K562 (cell line): ENCODE measurements around the gene SLC22A1.

Experiments
- CTCF ChIP-seq, 3 experiments: IDR thresholded peaks in 2 of 3; conservative IDR thresholded peaks in 1 of 3; 2 replicates each; pipeline ENCODE4 v1.5.1; 2011 to 2012; ENCODE audit warnings: low read length in 3 of 3, mild to moderate bottlenecking in 3 of 3, control low read depth in 2 of 3, improper control_type of control experiment in 1 of 3, inconsistent platforms in 1 of 3, low read depth in 1 of 3, mixed read lengths in 1 of 3, moderate library complexity in 1 of 3; ENCODE audit not compliant: insufficient read depth in 2 of 3
- EZH2 ChIP-seq: IDR thresholded peaks from 2 replicates; pipeline ENCODE4 v1.6.1; 2012; ENCODE audit warnings: low read depth, mild to moderate bottlenecking, inconsistent platforms, low read length, borderline replicate concordance
- RAD21 ChIP-seq, 2 experiments: fragments of 250-450 bp in 1 of 2; fragments of 450-650 bp in 1 of 2; sonication (Bioruptor Pico) in 1 of 2; formaldehyde crosslinking in 1 of 2; IDR thresholded peaks in 1 of 2; conservative IDR thresholded peaks in 1 of 2; 2 replicates each; pipeline versions ENCODE4 v1.4.0 to v1.8.0; 2020 to 2022; ENCODE audit warnings: mild to moderate bottlenecking in 2 of 2, moderate library complexity in 1 of 2
- TGIF2 ChIP-seq: sonication (generic); formaldehyde crosslinking; IDR thresholded peaks from 2 replicates; pipeline ENCODE4 v1.8.1; 2022; ENCODE audit warnings: mild to moderate bottlenecking, missing genetic modification reagents, moderate library complexity
- USF2 ChIP-seq: sonication (generic); formaldehyde crosslinking; IDR thresholded peaks from 2 replicates; pipeline ENCODE4 v1.5.0; 2020; ENCODE audit warnings: missing genetic modification reagents

- TF ChIP-seq CTCF (IDR thresholded peaks at IDR 0.05 in 2 of 3, conservative IDR thresholded peaks at IDR 0.05 in 1 of 3; ENCODE audit: insufficient read depth in 2 of 3, low read depth in 1 of 3, low read length in 3 of 3) (peak in 1 of 3 experiments; percentile 7; a peak in 1 of 6 replicates), EZH2 (no peak), USF2 (CRISPR knock-in tag) (no peak), TGIF2 (no peak), RAD21 (CRISPR knock-in tag; conservative IDR thresholded peaks at IDR 0.05 in 1 of 2, IDR thresholded peaks at IDR 0.05 in 1 of 2) (no peak)
Measured at GRCh38 chr6:160138839-160139419, 17.3 kb downstream of the SLC22A1 start.
